Measurements from ENCODE around the gene CHST11. TPM values are rescaled to one million over a fixed set of nuclear protein-coding genes. Genes with fewer than 3 reads are reported as not detected.

CHST11 gene
- total RNA-seq, 4 donors from 2014 or later = 5.7 to 15.7 (median 7.1) TPM

DNA sequence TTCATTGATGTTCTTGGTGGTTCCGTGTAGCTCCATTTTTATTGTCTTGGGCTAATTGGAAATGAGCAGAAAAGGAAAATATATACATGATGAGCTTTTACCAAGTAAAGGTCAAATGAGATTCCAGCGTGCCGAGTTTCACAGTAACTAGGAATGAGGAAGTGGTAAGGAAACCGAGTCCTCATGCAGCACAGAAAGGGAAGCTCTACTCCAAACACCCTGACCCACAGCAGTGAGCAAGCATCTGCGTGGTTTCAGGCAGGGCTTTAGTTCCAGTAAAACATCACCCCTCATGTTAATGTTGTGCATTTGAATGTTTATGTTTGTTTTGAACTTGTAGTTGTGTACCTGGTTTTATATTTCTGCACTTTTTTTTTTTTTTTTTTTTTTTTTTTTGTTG is 293.3 kb downstream of the CHST11 start:
- no peak overlapping the region for H3K4me3 ChIP-seq
- H3K9me3 ChIP-seq = no peaks in the 10 kb centered on the region
- no peak overlapping the region for H3K27ac ChIP-seq (replicated peaks in 1 of 4)
- peaks cover 0 to 14% (median 10%) of the 10 kb centered on the region in 4 donors for H3K4me1 ChIP-seq
- no peak for DNase-seq (ENCODE audit: extremely low spot score)
- intact Hi-C loops (cut with DNase I) = no loop called here
- TF ChIP-seq, protein P1, sequence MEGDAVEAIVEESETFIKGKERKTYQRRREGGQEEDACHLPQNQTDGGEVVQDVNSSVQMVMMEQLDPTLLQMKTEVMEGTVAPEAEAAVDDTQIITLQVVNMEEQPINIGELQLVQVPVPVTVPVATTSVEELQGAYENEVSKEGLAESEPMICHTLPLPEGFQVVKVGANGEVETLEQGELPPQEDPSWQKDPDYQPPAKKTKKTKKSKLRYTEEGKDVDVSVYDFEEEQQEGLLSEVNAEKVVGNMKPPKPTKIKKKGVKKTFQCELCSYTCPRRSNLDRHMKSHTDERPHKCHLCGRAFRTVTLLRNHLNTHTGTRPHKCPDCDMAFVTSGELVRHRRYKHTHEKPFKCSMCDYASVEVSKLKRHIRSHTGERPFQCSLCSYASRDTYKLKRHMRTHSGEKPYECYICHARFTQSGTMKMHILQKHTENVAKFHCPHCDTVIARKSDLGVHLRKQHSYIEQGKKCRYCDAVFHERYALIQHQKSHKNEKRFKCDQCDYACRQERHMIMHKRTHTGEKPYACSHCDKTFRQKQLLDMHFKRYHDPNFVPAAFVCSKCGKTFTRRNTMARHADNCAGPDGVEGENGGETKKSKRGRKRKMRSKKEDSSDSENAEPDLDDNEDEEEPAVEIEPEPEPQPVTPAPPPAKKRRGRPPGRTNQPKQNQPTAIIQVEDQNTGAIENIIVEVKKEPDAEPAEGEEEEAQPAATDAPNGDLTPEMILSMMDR (IDR thresholded peaks at IDR 0.05) = no peak
- TF ChIP-seq POLR2A (IDR thresholded peaks at IDR 0.05; ENCODE audit: low read depth) = no peak
- TF ChIP-seq POLR2AphosphoS5 (IDR thresholded peaks at IDR 0.05) = no peak
- TF ChIP-seq EP300 (IDR thresholded peaks at IDR 0.05) = no peak
- H3K27me3 ChIP-seq = no peaks in the 10 kb centered on the region
- 58% methylated on average over 5 of the region's 5 CpGs for WGBS
- H3K36me3 ChIP-seq = no peaks in the 10 kb centered on the region

DNA sequence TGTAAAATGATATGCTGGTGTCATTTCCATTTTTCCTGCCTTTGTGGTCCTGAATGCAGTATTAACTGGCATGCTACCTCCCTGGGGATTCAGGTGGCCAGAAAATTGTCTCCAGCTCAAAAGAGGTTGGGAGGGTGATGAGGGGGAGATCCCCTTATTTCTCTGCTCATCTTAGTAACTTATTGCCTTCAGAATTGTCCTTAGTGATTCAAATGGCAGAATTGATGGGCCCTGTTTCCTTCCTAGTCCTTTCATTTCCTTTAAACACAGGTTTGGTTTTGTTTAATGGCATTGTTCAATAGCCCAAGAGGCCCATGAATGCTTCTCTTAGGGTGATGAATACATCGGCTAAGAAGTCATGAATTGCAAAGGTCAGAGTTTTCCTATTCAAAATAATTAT is 294.4 kb downstream of the CHST11 start:
- TF ChIP-seq, protein P1 (IDR thresholded peaks at IDR 0.05) = no peak
- no peak for TF ChIP-seq POLR2A (IDR thresholded peaks at IDR 0.05; ENCODE audit: low read depth)
- no peak for TF ChIP-seq POLR2AphosphoS5 (IDR thresholded peaks at IDR 0.05)
- TF ChIP-seq EP300 (IDR thresholded peaks at IDR 0.05) = no peak
- Histone ChIP-seq H3K27ac (replicated peaks in 1 of 4) (no peak overlapping the region), H3K4me1 (peaks cover 0 to 14% (median 10%) of the 10 kb centered on the region in 4 donors), H3K9me3 (no peaks in the 10 kb centered on the region), H3K4me3 (no peak overlapping the region), H3K36me3 (no peaks in the 10 kb centered on the region), H3K27me3 (no peaks in the 10 kb centered on the region)
- intact Hi-C loops (cut with DNase I) = no loop called here
- WGBS = 92% methylated on average over 1 of the region's 1 CpG
- no peak for DNase-seq (ENCODE audit: extremely low spot score)

DNA sequence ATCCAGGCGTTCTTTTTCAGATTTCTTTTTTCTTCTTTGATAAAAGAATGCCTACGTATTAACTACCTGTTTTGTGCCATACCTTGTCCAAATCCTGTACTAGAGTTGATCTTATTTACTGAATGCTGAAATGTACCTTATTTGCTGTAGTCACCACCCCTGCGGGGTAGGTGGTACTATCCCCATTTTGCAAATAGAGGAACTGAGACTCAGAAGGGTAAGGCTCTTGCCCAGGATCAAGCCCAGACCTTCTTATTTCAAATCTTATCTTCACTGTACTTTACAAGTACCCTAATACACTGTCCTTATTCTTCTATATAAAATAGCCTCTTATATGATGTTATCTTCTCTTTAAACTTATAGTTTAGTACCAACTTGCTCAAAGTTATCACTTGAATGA is 294.8 kb downstream of the CHST11 start:
- intact Hi-C loops (cut with DNase I) = no loop called here
- 94% methylated on average over 3 of the region's 3 CpGs for WGBS
- no peak overlapping the region for H3K27ac ChIP-seq (replicated peaks in 1 of 4)
- no peak overlapping the region for H3K4me3 ChIP-seq
- TF ChIP-seq, protein P1 (IDR thresholded peaks at IDR 0.05) = no peak
- no peak for TF ChIP-seq POLR2AphosphoS5 (IDR thresholded peaks at IDR 0.05)
- no peak for TF ChIP-seq POLR2A (IDR thresholded peaks at IDR 0.05; ENCODE audit: low read depth)
- no peaks in the 10 kb centered on the region for H3K27me3 ChIP-seq
- no peaks in the 10 kb centered on the region for H3K9me3 ChIP-seq
- no peaks in the 10 kb centered on the region for H3K36me3 ChIP-seq
- H3K4me1 ChIP-seq = peaks cover 0 to 12% (median 10%) of the 10 kb centered on the region in 4 donors
- DNase-seq (ENCODE audit: extremely low spot score) = no peak

DNA sequence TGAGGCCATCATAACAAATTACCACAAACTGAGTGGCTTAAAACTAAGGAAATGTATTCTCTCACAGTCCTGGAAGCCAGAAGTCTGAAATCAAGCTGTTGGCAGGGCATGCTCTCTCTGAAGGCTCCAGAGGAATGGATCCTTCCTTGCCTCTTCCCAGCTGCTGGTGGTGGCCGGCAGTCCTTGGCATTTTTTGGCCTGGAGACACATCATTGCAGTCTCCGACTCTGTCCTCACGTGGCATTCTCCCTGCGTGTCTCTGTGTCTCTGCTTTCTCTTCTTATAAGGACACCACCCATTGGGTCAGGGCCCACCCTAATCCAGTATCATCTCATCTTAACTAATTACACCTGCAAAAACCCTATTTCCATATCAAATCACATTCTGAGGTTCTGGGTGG is 295.3 kb downstream of the CHST11 start:
- Histone ChIP-seq H3K4me1 (peaks cover 0 to 12% (median 10%) of the 10 kb centered on the region in 4 donors), H3K36me3 (peaks cover 0 to 2% (median 0%) of the 10 kb centered on the region in 4 donors), H3K27me3 (no peaks in the 10 kb centered on the region), H3K27ac (replicated peaks in 1 of 4) (no peak overlapping the region), H3K9me3 (no peaks in the 10 kb centered on the region), H3K4me3 (no peak overlapping the region)
- TF ChIP-seq POLR2AphosphoS5 (IDR thresholded peaks at IDR 0.05) (no peak), EP300 (IDR thresholded peaks at IDR 0.05) (no peak), POLR2A (IDR thresholded peaks at IDR 0.05; ENCODE audit: low read depth) (no peak)
- TF ChIP-seq, protein P1 (IDR thresholded peaks at IDR 0.05) = no peak
- WGBS = 100% methylated on average over 4 of the region's 4 CpGs
- intact Hi-C loops (cut with DNase I) = no loop called here
- DNase-seq (ENCODE audit: extremely low spot score) = no peak

DNA sequence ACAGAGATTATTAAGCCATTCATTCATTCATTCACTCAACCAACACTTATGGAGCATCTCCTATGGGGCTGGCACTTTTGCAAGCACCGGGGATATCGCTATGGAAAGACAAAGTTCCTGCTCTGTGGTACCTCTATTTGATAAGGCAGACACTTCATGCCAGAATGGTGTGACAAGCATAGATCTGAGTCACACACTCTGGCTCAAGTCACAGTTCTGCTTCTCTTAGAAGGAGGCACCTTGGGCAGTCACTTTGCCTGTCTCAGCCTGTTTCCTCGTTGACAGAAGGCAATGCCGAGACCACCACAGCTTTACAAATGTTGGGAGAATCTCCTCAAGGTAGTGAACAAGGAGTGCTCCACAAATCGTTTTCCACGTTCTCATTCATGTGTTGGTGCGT is 296.1 kb downstream of the CHST11 start:
- TF ChIP-seq POLR2AphosphoS5 (IDR thresholded peaks at IDR 0.05) = no peak
- TF ChIP-seq, protein P1 (IDR thresholded peaks at IDR 0.05) = no peak
- TF ChIP-seq POLR2A (IDR thresholded peaks at IDR 0.05; ENCODE audit: low read depth) = no peak
- TF ChIP-seq EP300 (IDR thresholded peaks at IDR 0.05) = no peak
- 92% methylated on average over 7 of the region's 7 CpGs for WGBS
- H3K4me3 ChIP-seq = no peak overlapping the region
- no peaks in the 10 kb centered on the region for H3K27me3 ChIP-seq
- no peak for DNase-seq (ENCODE audit: extremely low spot score)
- H3K4me1 ChIP-seq = peaks cover 0 to 12% (median 10%) of the 10 kb centered on the region in 4 donors
- intact Hi-C loops (cut with DNase I) = no loop called here
- no peaks in the 10 kb centered on the region for H3K9me3 ChIP-seq
- no peak overlapping the region for H3K27ac ChIP-seq (replicated peaks in 1 of 4)
- peaks cover 0 to 7% (median 0%) of the 10 kb centered on the region in 4 donors for H3K36me3 ChIP-seq

All from esophagus muscularis mucosa (tissue), 4 donors.